ENCODE measurements around the gene PRPF4. TPM values are rescaled to one million over a fixed set of nuclear protein-coding genes. Genes with fewer than 3 reads are reported as not detected.
A peak's percentile ranks its signal among the peaks of the same experiment; 100 is the strongest.

Gene PRPF4
- total RNA-seq, 1 donor, result 36.3 TPM

- peak; percentile 42 for DNase-seq (ENCODE audit: low read depth)
- no peak overlapping the region for H3K4me3 ChIP-seq (ENCODE audit: low read depth, low read length)
- no peak for TF ChIP-seq CTCF (IDR thresholded peaks at IDR 0.05; ENCODE audit: insufficient read depth, low read depth, low read length)
These were observed 24.4 kb downstream of the PRPF4 start for GRCh38 chr9:113299800-113300292.

- H3K4me3 ChIP-seq (ENCODE audit: low read depth, low read length), result no peak overlapping the region
- TF ChIP-seq CTCF (IDR thresholded peaks at IDR 0.05; ENCODE audit: insufficient read depth, low read depth, low read length), result no peak
- no peak for DNase-seq (ENCODE audit: low read depth)
These were observed 26.1 kb downstream of the PRPF4 start for GRCh38 chr9:113301548-113301947.

- DNase-seq (ENCODE audit: low read depth), result no peak
- no peak for TF ChIP-seq CTCF (IDR thresholded peaks at IDR 0.05; ENCODE audit: insufficient read depth, low read depth, low read length)
- no peak within 1 kb of the TSS for H3K4me3 ChIP-seq (ENCODE audit: low read depth, low read length)
These were observed 27.4 kb downstream of the PRPF4 start, which contains the start of gene RNF183 for GRCh38 chr9:113302792-113303418. Gene RNF183, minus strand, starts transcription at chr9:113303376. Its CDS starts 5,192 bp downstream, at chr9:113298184.

- no peak overlapping the region for H3K4me3 ChIP-seq (ENCODE audit: low read depth, low read length)
- no peak for DNase-seq (ENCODE audit: low read depth)
- no peak for TF ChIP-seq CTCF (IDR thresholded peaks at IDR 0.05; ENCODE audit: insufficient read depth, low read depth, low read length)
These were observed 31.1 kb downstream of the PRPF4 start for GRCh38 chr9:113306566-113306965.

- TF ChIP-seq CTCF (IDR thresholded peaks at IDR 0.05; ENCODE audit: insufficient read depth, low read depth, low read length), result no peak
- DNase-seq (ENCODE audit: low read depth), result no peak
- no peak overlapping the region for H3K4me3 ChIP-seq (ENCODE audit: low read depth, low read length)
These were observed 32.0 kb downstream of the PRPF4 start for GRCh38 chr9:113307396-113307975.

GRCh38 chr9:113309204-113309813 is 33.9 kb downstream of the PRPF4 start:
- no peak overlapping the region for H3K4me3 ChIP-seq (ENCODE audit: low read depth, low read length)
- DNase-seq (ENCODE audit: low read depth), result peak; percentile 63

More at GRCh38 chr9:113309204-113309813, 33.9 kb downstream of the PRPF4 start:
- peak; percentile 76 for TF ChIP-seq CTCF (IDR thresholded peaks at IDR 0.05; ENCODE audit: insufficient read depth, low read depth, low read length)
